Calu3 (cell line): ENCODE data around the gene CCDC28B. TPM values are rescaled to one million over a fixed set of nuclear protein-coding genes. Genes with fewer than 3 reads are reported as not detected.

Experiments used
- BruUV-seq: library from RNA; stranded (reverse); fragments of 400-500 nt; replicated peaks from 2 replicates; lab custom pipeline; 2021; lab: Mats Ljungman, UMichigan
- CTCF ChIA-PET: fragments of 300-600 bp; sonication (Branson Sonifier 250); formaldehyde crosslinking; loops from one replicate; lab custom pipeline; 2022; ENCODE audit warnings: antibody characterized with exemption; lab: Charles Lee
- DNase-seq: peaks from one replicate; pipeline ENCODE4 v3.0.0; 2022
- H3K27ac Mint-ChIP-seq: one replicate; pipeline ENCODE4 v1.8.0; 2022; ENCODE audit warnings: mixed read lengths; ENCODE audit not compliant: unreplicated experiment
- H3K27me3 Mint-ChIP-seq: one replicate; pipeline ENCODE4 v1.8.0; 2022; ENCODE audit warnings: mixed read lengths; ENCODE audit not compliant: unreplicated experiment
- H3K36me3 Mint-ChIP-seq: one replicate; pipeline ENCODE4 v1.8.0; 2022; ENCODE audit warnings: mild to moderate bottlenecking, moderate library complexity, mixed read lengths; ENCODE audit not compliant: insufficient read depth, unreplicated experiment
- H3K4me1 Mint-ChIP-seq: one replicate; pipeline ENCODE4 v1.8.0; 2022; ENCODE audit warnings: mild to moderate bottlenecking, low read depth, mixed read lengths; ENCODE audit not compliant: unreplicated experiment
- H3K4me3 Mint-ChIP-seq: one replicate; pipeline ENCODE4 v1.8.0; 2022; ENCODE audit warnings: mild to moderate bottlenecking, low read depth, moderate library complexity, mixed read lengths; ENCODE audit not compliant: unreplicated experiment
- H3K9me3 Mint-ChIP-seq: one replicate; pipeline ENCODE4 v1.8.0; 2022; ENCODE audit warnings: low read depth, mixed read lengths; ENCODE audit not compliant: unreplicated experiment
- CTCF ChIP-seq: fragments of 200-600 bp; IDR thresholded peaks from one replicate; pipeline ENCODE4 v1.8.0; 2022; ENCODE audit warnings: antibody characterized with exemption; ENCODE audit not compliant: unreplicated experiment
- intact Hi-C: fragments of 100-400 bp; cut with micrococcal nuclease; formaldehyde crosslinking; loops from one replicate; pipeline ENCODE4 v1.10.0; 2022; ENCODE audit not compliant: unreplicated experiment
- total RNA-seq: library from RNA; stranded (reverse); gene quantifications from 2 replicates; pipeline ENCODE4 v1.2.3, GENCODE V29; 2022

The CCDC28B gene
- total RNA-seq, 1 experiment from 2014 or later = 8.2 TPM

GRCh38 chr1:32178380-32179192 is 21.8 kb upstream of the CCDC28B start:
- Mint-ChIP-seq H3K9me3 (no peaks in the 10 kb centered on the region), H3K27me3 (no peaks in the 10 kb centered on the region), H3K4me1 (peaks cover 19% of the 10 kb centered on the region), H3K4me3 (peak overlapping the region; percentile 95), H3K27ac (peak overlapping the region; percentile 96), H3K36me3 (peaks cover 50% of the 10 kb centered on the region)
- no peak for TF ChIP-seq CTCF
- CTCF ChIA-PET = interaction anchor here (0.6 kb wide), 1 partner anchor 165 kb away, joined by 3 read pairs; the partner anchor contains the start of gene KHDRBS1
- no TSS peak for BruUV-seq
- no peak for DNase-seq
- intact Hi-C loops = no loop called here

GRCh38 chr1:32179193-32179442 is 21.3 kb upstream of the CCDC28B start:
- no peak for TF ChIP-seq CTCF
- no peaks in the 10 kb centered on the region for H3K9me3 Mint-ChIP-seq
- no peak for DNase-seq
- H3K27ac Mint-ChIP-seq = peak overlapping the region; percentile 96
- peak overlapping the region; percentile 95 for H3K4me3 Mint-ChIP-seq
- peaks cover 19% of the 10 kb centered on the region for H3K4me1 Mint-ChIP-seq
- H3K36me3 Mint-ChIP-seq = peaks cover 56% of the 10 kb centered on the region
- no peaks in the 10 kb centered on the region for H3K27me3 Mint-ChIP-seq
- CTCF ChIA-PET = interaction anchor here (0.6 kb wide), 1 partner anchor 166 kb away, joined by 3 read pairs; the partner anchor contains the start of gene KHDRBS1
- BruUV-seq = no TSS peak
- intact Hi-C loops = no loop called here

- no TSS peak for BruUV-seq
- no peaks in the 10 kb centered on the region for H3K9me3 Mint-ChIP-seq
- TF ChIP-seq CTCF = no peak
- DNase-seq = peak; percentile 93
- peak within 1 kb of the TSS; percentile 96 for H3K27ac Mint-ChIP-seq
- CTCF ChIA-PET = interaction anchor here (0.6 kb wide), 4 partner anchors 16 to 166 kb away, joined by 3 to 12 read pairs (median 4); partner anchors contain the start of gene KHDRBS1
- intact Hi-C loops = no loop called here
- peaks cover 60% of the 10 kb centered on the region for H3K36me3 Mint-ChIP-seq
- peaks cover 23% of the 10 kb centered on the region for H3K4me1 Mint-ChIP-seq
- H3K4me3 Mint-ChIP-seq = peak within 1 kb of the TSS; percentile 95
- no peaks in the 10 kb centered on the region for H3K27me3 Mint-ChIP-seq
Observed at GRCh38 chr1:32179443-32180185, 20.8 kb upstream of the CCDC28B start, which contains the start of gene TXLNA. Gene TXLNA, plus strand, starts transcription at chr1:32179675. Its CDS starts 671 bp downstream, at chr1:32180346.

- CTCF ChIA-PET = interaction anchor here (0.6 kb wide), 3 partner anchors 15 to 157 kb away, joined by 3 to 4 read pairs (median 3); no protein-coding TSS in a partner anchor
- intact Hi-C loops = no loop called here
- no peaks in the 10 kb centered on the region for H3K27me3 Mint-ChIP-seq
- TF ChIP-seq CTCF = no peak
- TSS peak; percentile 47 for BruUV-seq
- H3K9me3 Mint-ChIP-seq = no peaks in the 10 kb centered on the region
- DNase-seq = peak; percentile 47
- peaks cover 60% of the 10 kb centered on the region for H3K36me3 Mint-ChIP-seq
- peaks cover 27% of the 10 kb centered on the region for H3K4me1 Mint-ChIP-seq
- H3K27ac Mint-ChIP-seq = peak overlapping the region; percentile 96
- peak overlapping the region; percentile 95 for H3K4me3 Mint-ChIP-seq
Observed at GRCh38 chr1:32180186-32181060, 20.0 kb upstream of the CCDC28B start.
